WTC11 (cell line): ENCODE results near the gene MRGPRX3. TPM values are rescaled to one million over a fixed set of nuclear protein-coding genes. Genes with fewer than 3 reads are reported as not detected.

ENCODE experiments used
- total RNA-seq: library from RNA; stranded (reverse); gene quantifications from 3 replicates; pipeline ENCODE4 v1.2.3, GENCODE V29; 2021

The MRGPRX3 gene
- total RNA-seq, 1 experiment from 2014 or later = not detected

Other genes with a start within 250 kb of the MRGPRX3 start
- 35.5 to 45.2 TPM (median 45.1 TPM) in 3 replicates for gene SERGEF, start 119.5 kb upstream of the MRGPRX3 start, total RNA-seq
- gene TPH1, start 86.3 kb upstream of the MRGPRX3 start, total RNA-seq = 0.07 to 0.14 TPM (median 0.11 TPM) in 3 replicates
- gene SAAL1, start 26.5 kb upstream of the MRGPRX3 start, total RNA-seq = 38.1 to 40.9 TPM (median 39.8 TPM) in 3 replicates
- not detected in 3 replicates for gene MRGPRX4, start 40.3 kb downstream of the MRGPRX3 start, total RNA-seq
- 0.44 to 0.50 TPM in 2 of 3 replicates, not detected in the other for gene SAA4, start 104.2 kb downstream of the MRGPRX3 start, total RNA-seq
- 4.1 to 8.2 TPM (median 5.0 TPM) in 3 replicates for gene SAA2, start 116.1 kb downstream of the MRGPRX3 start, total RNA-seq
- 7.7 to 12.8 TPM (median 8.8 TPM) in 3 replicates for gene SAA1, start 133.7 kb downstream of the MRGPRX3 start, total RNA-seq
- 14.9 to 15.3 TPM (median 15.0 TPM) in 3 replicates for gene HPS5, start 189.6 kb downstream of the MRGPRX3 start, total RNA-seq
- 21.0 to 24.1 TPM (median 23.0 TPM) in 3 replicates for gene GTF2H1, start 190.0 kb downstream of the MRGPRX3 start, total RNA-seq